ENCODE results near the gene OR51G2. TPM values are rescaled to one million over a fixed set of nuclear protein-coding genes. Genes with fewer than 3 reads are reported as not detected.

OR51G2 gene
- total RNA-seq, 1 donor from 2014 or later, result not detected

Other genes with a start within 250 kb of the OR51G2 start
- gene OR51E2, start 221.5 kb downstream of the OR51G2 start, total RNA-seq, result not detected
- gene MMP26, start 214.6 kb downstream of the OR51G2 start, total RNA-seq, result not detected
- gene OR51F1, start 149.4 kb downstream of the OR51G2 start, total RNA-seq, result not detected
- not detected for gene OR52R1, start 115.0 kb downstream of the OR51G2 start, total RNA-seq
- gene OR51F2, start 98.0 kb downstream of the OR51G2 start, total RNA-seq, result not detected
- gene OR51S1, start 70.1 kb downstream of the OR51G2 start, total RNA-seq, result not detected
- not detected for gene OR51T1, start 37.5 kb downstream of the OR51G2 start, total RNA-seq
- gene OR51A7, start 15.6 kb downstream of the OR51G2 start, total RNA-seq, result not detected
- gene OR51G1, start 5.0 kb upstream of the OR51G2 start, total RNA-seq, result not detected
- not detected for gene OR51A4, start 28.3 kb upstream of the OR51G2 start, total RNA-seq
- gene OR51A2, start 36.4 kb upstream of the OR51G2 start, total RNA-seq, result not detected
- not detected for gene OR51L1, start 75.5 kb upstream of the OR51G2 start, total RNA-seq
- not detected for gene OR52J3, start 127.2 kb upstream of the OR51G2 start, total RNA-seq
- not detected for gene OR52E2, start 140.3 kb upstream of the OR51G2 start, total RNA-seq
- gene OR52E1, start 150.2 kb upstream of the OR51G2 start, total RNA-seq, result not detected
- gene OR52A5, start 219.0 kb upstream of the OR51G2 start, total RNA-seq, result not detected
- gene OR52A1, start 235.4 kb upstream of the OR51G2 start, total RNA-seq, result not detected